SH-SY5Y (cell line): Measurements from ENCODE around the gene PLPPR4.

Source experiments
- GATA2 ChIP-seq: IDR thresholded peaks from 2 replicates; pipeline ENCODE4 v1.6.1; 2011; ENCODE audit warnings: mild to moderate bottlenecking, low read depth, low read length
- GATA3 ChIP-seq: IDR thresholded peaks from 2 replicates; pipeline ENCODE4 v1.6.1; 2011; ENCODE audit warnings: low read depth, mild to moderate bottlenecking, low read length, moderate library complexity

- TF ChIP-seq GATA2: no peak
- no peak for TF ChIP-seq GATA3
Measured at GRCh38 chr1:99265124-99265523, 832 bp downstream of the PLPPR4 start.
